A673 (cell line): ENCODE measurements around the gene CCDC183. TPM values are rescaled to one million over a fixed set of nuclear protein-coding genes. Genes with fewer than 3 reads are reported as not detected.

Experiments used
- BruUV-seq: library from RNA; stranded (reverse); fragments of 400-500 nt; replicated peaks from 2 replicates; lab custom pipeline; 2021; lab: Mats Ljungman, UMichigan
- CTCF ChIA-PET: fragments of 300-600 bp; sonication (Branson Sonifier 250); formaldehyde crosslinking; loops from one replicate; lab custom pipeline; 2022; ENCODE audit warnings: antibody characterized with exemption; lab: Charles Lee
- POLR2A ChIA-PET: fragments of 300-600 bp; sonication (Branson Sonifier 250); formaldehyde crosslinking; loops from one replicate; lab custom pipeline; 2022; ENCODE audit warnings: antibody characterized with exemption; ENCODE audit not compliant: low non-redundant PET; lab: Charles Lee
- DNase-seq: peaks from one replicate; pipeline ENCODE4 v3.0.0-alpha.2; 2015; ENCODE audit warnings: low spot score
- H3K27ac ChIP-seq: fragments of 200-600 bp; sonication (generic); 2 replicates; pipeline ENCODE4 v1.5.1; 2016; ENCODE audit warnings: mixed run types, low read depth, mild to moderate bottlenecking, mixed read lengths, antibody characterized with exemption, low read length; ENCODE audit not compliant: poor library complexity, severe bottlenecking
- H3K27me3 ChIP-seq: fragments of 200-600 bp; sonication (generic); replicated peaks from 2 replicates; pipeline ENCODE4 v1.6.1; 2017; ENCODE audit warnings: mixed run types, low read depth, mild to moderate bottlenecking, mixed read lengths, antibody characterized with exemption, low read length; ENCODE audit not compliant: insufficient read depth, poor library complexity
- H3K36me3 ChIP-seq: fragments of 200-600 bp; sonication (generic); 2 replicates; pipeline ENCODE4 v1.6.1; 2016; ENCODE audit warnings: mixed run types, mild to moderate bottlenecking, mixed read lengths, antibody characterized with exemption, low read length; ENCODE audit not compliant: insufficient read depth, poor library complexity, severe bottlenecking
- H3K4me1 ChIP-seq: fragments of 200-600 bp; sonication (generic); 2 replicates; pipeline ENCODE4 v1.6.1; 2017; ENCODE audit warnings: mixed run types, mild to moderate bottlenecking, mixed read lengths, antibody characterized with exemption, low read length; ENCODE audit not compliant: insufficient read depth, poor library complexity, severe bottlenecking
- H3K4me3 ChIP-seq: fragments of 200-600 bp; sonication (generic); 2 replicates; pipeline ENCODE4 v1.5.1; 2016; ENCODE audit warnings: low read depth, mixed run types, mild to moderate bottlenecking, mixed read lengths, low read length; ENCODE audit not compliant: poor library complexity, severe bottlenecking
- H3K9me3 ChIP-seq: fragments of 200-600 bp; sonication (generic); 2 replicates; pipeline ENCODE4 v1.6.1; 2016; ENCODE audit warnings: mixed run types, low read depth, mild to moderate bottlenecking, mixed read lengths, antibody characterized with exemption, low read length; ENCODE audit not compliant: poor library complexity, severe bottlenecking
- EZH2 ChIP-seq: fragments of 200-600 bp; sonication (generic); IDR thresholded peaks from 2 replicates; pipeline ENCODE4 v1.6.1; 2017; ENCODE audit warnings: borderline replicate concordance, low read depth, mild to moderate bottlenecking, mixed read lengths, antibody characterized with exemption, low read length; ENCODE audit not compliant: poor library complexity, severe bottlenecking
- intact Hi-C: fragments of 100-400 bp; cut with micrococcal nuclease; formaldehyde crosslinking; loops from one replicate; pipeline ENCODE4 v1.10.0; 2022; ENCODE audit not compliant: unreplicated experiment
- total RNA-seq: library from RNA; stranded (reverse); gene quantifications from 2 replicates; pipeline ENCODE4 v1.2.3, GENCODE V29; 2021
- TF ChIP-seq, protein P1 (sequence below): fragments of 300-800, 200-600 bp; sonication (generic); conservative IDR thresholded peaks from 2 replicates; pipeline ENCODE4 v1.5.1; 2017; ENCODE audit warnings: low read depth, mild to moderate bottlenecking, antibody characterized with exemption, low read length, moderate library complexity, mixed read lengths

Gene CCDC183
- total RNA-seq, 1 experiment from 2014 or later, result not detected

DNA sequence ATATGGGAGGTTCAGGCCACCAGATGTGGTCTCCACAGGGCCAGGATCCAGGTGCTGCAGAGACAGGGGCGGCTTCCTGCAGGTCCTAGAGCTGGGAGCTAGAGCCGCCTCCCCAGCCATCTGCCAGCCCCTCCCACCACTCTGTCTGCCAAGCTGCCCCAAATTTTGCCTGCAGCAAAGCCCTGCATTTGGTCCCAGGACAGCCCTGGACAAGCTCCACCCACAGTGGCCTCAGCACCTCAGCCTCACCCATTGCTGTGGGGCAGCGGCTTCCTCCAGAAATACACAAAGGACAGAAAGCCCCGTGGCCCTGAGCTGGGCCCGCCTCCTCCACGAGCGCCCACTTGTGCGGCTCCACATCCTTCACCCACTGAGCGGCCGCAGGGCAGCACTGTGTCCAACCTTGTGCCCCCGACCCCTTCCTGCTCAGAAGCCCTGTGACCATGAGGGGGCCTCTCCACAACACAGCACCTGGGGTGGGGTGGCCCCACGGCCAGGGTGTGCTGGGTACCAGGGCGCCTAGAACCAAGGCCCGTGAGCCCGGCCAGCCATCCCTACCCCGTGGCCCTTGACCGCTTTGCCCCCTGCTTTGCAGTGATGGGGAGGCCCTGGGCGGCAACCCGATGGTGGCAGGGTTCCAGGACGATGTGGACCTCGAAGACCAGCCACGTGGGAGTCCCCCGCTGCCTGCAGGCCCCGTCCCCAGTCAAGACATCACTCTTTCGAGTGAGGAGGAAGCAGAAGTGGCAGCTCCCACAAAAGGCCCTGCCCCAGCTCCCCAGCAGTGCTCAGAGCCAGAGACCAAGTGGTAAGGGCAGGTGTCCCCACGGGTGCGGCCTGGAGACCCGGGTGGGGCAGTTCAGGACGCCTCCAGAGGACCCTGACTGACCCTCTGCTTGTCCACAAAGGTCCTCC, 42.4 kb downstream of the CCDC183 start:
- Histone ChIP-seq H3K9me3 (no peaks in the 10 kb centered on the region), H3K4me1 (peaks cover 32% of the 10 kb centered on the region), H3K4me3 (no peak overlapping the region), H3K27me3 (no peaks in the 10 kb centered on the region), H3K36me3 (peaks cover 26% of the 10 kb centered on the region), H3K27ac (no peak overlapping the region)
- no peak for DNase-seq
- POLR2A ChIA-PET, result interaction anchor here (0.6 kb wide), 1 partner anchor 18 kb away, joined by 5 read pairs; no protein-coding TSS in a partner anchor
- BruUV-seq, result no TSS peak
- intact Hi-C loops, result no loop called here
- CTCF ChIA-PET, result no interaction called here
- TF ChIP-seq, protein P1, sequence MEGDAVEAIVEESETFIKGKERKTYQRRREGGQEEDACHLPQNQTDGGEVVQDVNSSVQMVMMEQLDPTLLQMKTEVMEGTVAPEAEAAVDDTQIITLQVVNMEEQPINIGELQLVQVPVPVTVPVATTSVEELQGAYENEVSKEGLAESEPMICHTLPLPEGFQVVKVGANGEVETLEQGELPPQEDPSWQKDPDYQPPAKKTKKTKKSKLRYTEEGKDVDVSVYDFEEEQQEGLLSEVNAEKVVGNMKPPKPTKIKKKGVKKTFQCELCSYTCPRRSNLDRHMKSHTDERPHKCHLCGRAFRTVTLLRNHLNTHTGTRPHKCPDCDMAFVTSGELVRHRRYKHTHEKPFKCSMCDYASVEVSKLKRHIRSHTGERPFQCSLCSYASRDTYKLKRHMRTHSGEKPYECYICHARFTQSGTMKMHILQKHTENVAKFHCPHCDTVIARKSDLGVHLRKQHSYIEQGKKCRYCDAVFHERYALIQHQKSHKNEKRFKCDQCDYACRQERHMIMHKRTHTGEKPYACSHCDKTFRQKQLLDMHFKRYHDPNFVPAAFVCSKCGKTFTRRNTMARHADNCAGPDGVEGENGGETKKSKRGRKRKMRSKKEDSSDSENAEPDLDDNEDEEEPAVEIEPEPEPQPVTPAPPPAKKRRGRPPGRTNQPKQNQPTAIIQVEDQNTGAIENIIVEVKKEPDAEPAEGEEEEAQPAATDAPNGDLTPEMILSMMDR, result no peak
- TF ChIP-seq EZH2, result no peak

DNA sequence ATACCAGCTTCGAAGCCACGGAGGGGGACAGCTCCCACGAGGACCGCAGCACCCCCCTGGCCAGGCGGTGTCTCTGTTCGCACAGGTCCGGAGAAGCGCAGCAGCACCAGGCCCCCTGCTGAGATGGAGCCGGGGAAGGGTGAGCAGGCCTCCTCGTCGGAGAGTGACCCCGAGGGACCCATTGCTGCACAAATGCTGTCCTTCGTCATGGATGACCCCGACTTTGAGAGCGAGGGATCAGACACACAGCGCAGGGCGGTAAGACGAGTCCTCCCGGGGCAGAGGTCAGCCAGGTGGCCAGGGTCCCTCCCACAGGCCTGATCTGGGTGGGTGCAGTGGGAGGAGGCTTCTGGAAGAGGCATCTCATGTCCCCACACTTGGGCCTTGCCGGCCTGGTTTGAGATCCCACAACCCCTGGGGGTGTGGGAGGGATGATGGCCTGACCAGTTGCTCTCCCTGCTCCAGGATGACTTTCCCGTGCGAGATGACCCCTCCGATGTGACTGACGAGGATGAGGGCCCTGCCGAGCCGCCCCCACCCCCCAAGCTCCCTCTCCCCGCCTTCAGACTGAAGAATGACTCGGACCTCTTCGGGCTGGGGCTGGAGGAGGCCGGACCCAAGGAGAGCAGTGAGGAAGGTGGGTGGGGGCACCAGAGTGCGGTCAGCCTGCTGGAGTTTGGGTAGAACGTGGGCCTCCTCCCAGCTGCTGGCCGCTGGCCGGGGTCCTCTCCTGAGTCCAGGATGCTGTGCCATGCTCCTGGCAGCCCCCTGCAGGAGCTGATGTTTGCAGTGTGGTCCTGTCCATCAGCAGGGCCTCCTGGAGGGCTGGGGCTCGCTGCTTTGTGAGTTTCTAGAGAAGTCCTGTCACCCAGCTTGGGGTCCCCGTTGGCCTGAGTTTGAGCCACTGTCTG, 43.3 kb downstream of the CCDC183 start:
- BruUV-seq, result no TSS peak
- peak overlapping the region; percentile 48 for H3K27ac ChIP-seq
- CTCF ChIA-PET, result no interaction called here

More for the DNA sequence above, 43.3 kb downstream of the CCDC183 start:
- DNase-seq, result no peak
- TF ChIP-seq, protein P1, result no peak
- no peak for TF ChIP-seq EZH2
- Histone ChIP-seq H3K27me3 (no peaks in the 10 kb centered on the region), H3K9me3 (no peaks in the 10 kb centered on the region), H3K4me3 (no peak overlapping the region), H3K36me3 (peaks cover 26% of the 10 kb centered on the region), H3K4me1 (peaks cover 32% of the 10 kb centered on the region)
- POLR2A ChIA-PET, result no interaction called here
- intact Hi-C loops, result loop anchor here (5.0 kb wide), 1 partner anchor 37 kb away; no protein-coding TSS in a partner anchor
